Spleen (tissue), 7 donors: ENCODE data around the gene ATXN7L1.

Experiments
- CTCF ChIP-seq, 11 experiments: fragments of 200-600 bp in 7 of 11; fragments of 450-650 bp in 4 of 11; sonication (generic) in 4 of 11; IDR thresholded peaks in 8 of 11; conservative IDR thresholded peaks in 3 of 11; 1 replicate in 7 of 11; 2 replicates in 4 of 11; pipeline versions ENCODE4 v1.4.0 to v1.8.0; 2016 to 2021; ENCODE audit warnings: antibody characterized with exemption in 11 of 11, inconsistent platforms in 4 of 11, mild to moderate bottlenecking in 1 of 11
- POLR2A ChIP-seq, 3 donors: fragments of 450-650 bp; IDR thresholded peaks; one replicate each; pipeline ENCODE4 v1.5.1; 2017; ENCODE audit warnings: antibody characterized with exemption in 3 of 3, mild to moderate bottlenecking in 1 of 3
- POLR2AphosphoS5 ChIP-seq, 3 donors: sonication (generic); formaldehyde crosslinking; IDR thresholded peaks; one replicate each; pipeline ENCODE4 v1.5.1; 2017; ENCODE audit warnings: antibody characterized with exemption in 3 of 3
- donor health status: DM: no; HTN: no; CAD: no; lungs with moderate emphysema.
- donor health status: DM: no; HTN: no; CAD: no.
- donor health status: DM: no; HTN: no; CAD: no.

GRCh38 chr7:105610165-105610930 lies 266.1 kb downstream of the ATXN7L1 start:
- no peak for TF ChIP-seq POLR2A (IDR thresholded peaks at IDR 0.05)
- no peak for TF ChIP-seq POLR2AphosphoS5 (IDR thresholded peaks at IDR 0.05)
- TF ChIP-seq CTCF (IDR thresholded peaks at IDR 0.05 in 8 of 11, conservative IDR thresholded peaks at IDR 0.05 in 3 of 11), result no peak
